HG02642 (cell line): ENCODE results near the gene MED27.
A peak's percentile ranks its signal among the peaks of the same experiment; 100 is the strongest.

Source experiments
- ATAC-seq: cut with Tn5 transposase; IDR thresholded peaks from one replicate; pipeline ENCODE4 v1.9.1; 2021; ENCODE audit warnings: mild to moderate bottlenecking; ENCODE audit not compliant: unreplicated experiment, poor library complexity

The MED27 gene

GRCh38 chr9:132002643-132003318, 76.9 kb downstream of the MED27 start:
- no peak for ATAC-seq

DNA sequence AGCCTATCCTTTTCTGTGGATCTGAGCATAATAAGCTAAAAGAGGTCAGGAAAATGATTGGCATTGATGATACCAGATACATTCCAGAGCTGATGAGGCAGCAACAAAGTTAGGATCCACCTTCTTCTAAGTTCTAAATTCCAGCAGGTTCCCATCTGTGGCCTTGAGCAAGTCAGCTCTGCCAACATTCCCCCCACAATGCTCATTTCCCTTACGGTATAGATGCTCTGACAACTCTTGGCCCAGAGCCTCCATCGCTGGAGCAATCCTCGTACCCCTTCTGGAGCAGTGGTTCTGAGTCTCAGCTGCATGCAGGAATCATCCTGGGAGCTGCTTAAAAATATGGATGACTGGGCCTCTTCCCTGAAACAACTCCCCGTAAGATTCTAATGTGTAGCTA, 78.1 kb downstream of the MED27 start:
- no peak for ATAC-seq

GRCh38 chr9:132000659-132001058, 79.0 kb downstream of the MED27 start:
- no peak for ATAC-seq

- no peak for ATAC-seq
These were observed 79.7 kb downstream of the MED27 start for GRCh38 chr9:131999692-132000551.

GRCh38 chr9:131997779-131998178, 81.9 kb downstream of the MED27 start:
- no peak for ATAC-seq

DNA sequence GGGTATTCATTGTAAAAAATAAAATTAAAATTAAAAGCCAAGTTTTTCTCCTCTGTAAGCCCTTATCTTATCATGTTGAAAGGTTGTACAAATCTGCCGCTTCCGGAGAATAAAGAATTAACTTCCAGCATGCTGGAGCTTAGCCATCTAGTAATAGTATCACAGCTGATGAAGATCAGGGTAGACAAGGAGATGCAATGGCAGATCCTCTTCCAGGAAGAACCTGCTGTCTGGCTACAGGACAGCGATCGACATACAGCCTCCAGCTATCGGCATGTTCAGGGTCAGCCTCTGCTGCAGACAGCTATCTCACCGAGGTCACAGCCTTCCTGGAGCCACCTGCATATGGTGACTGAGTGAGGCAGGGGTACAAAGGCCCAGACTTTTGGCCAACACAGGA, 82.6 kb downstream of the MED27 start:
- no peak for ATAC-seq

DNA sequence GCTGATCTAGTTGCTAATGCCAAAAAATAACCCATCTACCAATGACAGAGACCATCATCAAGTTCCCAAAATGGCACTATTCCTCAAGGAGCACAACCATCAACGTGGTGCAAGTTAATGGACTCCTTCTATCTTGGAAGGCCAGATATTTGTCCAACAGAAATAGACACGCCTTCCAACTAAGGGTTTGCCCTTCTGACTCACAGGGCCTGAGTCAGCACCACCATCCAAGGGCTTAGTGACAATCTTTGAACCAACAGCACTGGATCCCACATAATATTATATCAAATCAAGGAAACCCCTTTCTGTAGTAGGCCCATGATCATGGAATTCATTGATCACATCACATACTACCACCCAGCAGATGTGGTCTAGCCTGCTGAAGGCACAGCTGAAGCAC, 84.3 kb downstream of the MED27 start:
- ATAC-seq: no peak

GRCh38 chr9:131994364-131995125, 85.1 kb downstream of the MED27 start:
- ATAC-seq: no peak

- no peak for ATAC-seq
These were observed 86.6 kb downstream of the MED27 start for GRCh38 chr9:131992906-131993657.

- ATAC-seq: no peak
These were observed 92.4 kb downstream of the MED27 start for GRCh38 chr9:131987232-131987631.

DNA sequence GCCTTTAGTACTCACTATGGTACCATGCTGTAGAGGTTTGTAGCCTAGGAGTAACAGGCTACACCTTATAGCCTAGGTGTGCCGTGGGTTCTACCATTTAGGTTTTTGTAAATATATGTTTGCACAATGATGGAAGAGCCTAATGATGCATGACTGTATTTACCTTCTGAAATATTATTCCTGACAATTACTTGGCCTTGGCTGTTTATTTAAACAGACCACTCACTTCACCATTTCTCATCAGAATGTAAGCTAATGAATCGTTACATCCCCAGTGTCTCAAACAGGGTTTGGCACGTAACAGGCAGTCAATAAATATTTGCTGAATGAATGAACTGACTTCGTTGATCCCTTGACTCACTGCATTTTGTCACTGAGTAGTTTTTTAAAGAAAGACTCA, 93.1 kb downstream of the MED27 start:
- no peak for ATAC-seq

- ATAC-seq: no peak
These were observed 93.6 kb downstream of the MED27 start for GRCh38 chr9:131986089-131986488.

DNA sequence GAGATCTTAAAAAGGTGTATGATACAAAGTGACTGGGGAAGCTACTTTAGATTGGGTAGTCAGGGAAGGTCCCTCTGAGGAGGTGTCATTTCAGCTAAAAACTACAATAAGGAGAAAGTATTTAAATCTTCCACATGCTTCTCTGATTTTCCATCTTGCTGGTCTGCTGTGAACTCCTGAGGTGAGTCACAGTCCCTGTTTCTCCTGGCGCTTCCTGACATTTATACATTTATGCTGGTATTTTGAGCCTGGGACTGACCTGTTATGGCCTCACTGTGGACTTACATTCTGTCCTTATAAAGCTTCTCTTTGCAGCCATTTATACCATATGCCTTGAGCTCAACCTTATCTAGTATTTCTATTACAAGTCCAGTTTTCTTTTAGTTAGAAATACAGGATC, 95.1 kb downstream of the MED27 start:
- ATAC-seq: no peak

GRCh38 chr9:131982671-131983239, 96.9 kb downstream of the MED27 start:
- ATAC-seq: peak; percentile 59

DNA sequence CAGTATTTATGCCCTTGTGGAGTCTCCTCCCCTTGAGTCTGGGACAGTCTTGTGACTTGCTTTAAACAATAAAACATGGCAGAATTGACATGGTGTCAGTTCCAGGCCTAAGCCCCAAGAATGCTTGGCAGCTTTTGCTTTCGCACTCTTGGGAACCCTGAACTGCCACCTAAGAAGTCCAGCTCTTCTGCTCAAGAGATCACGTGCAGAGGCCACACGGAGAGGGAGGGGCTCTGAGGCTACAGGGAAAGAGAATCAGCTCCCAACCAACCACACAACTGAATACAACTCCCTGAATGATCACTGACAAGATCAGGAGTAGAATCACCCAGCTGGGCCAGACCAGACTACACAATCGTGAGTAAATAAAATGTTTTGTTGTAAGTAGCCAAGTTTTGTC, 97.6 kb downstream of the MED27 start:
- ATAC-seq: no peak

GRCh38 chr9:131981116-131981776, 98.4 kb downstream of the MED27 start:
- no peak for ATAC-seq

- ATAC-seq: no peak
These were observed 99.2 kb downstream of the MED27 start for GRCh38 chr9:131980267-131981016.

DNA sequence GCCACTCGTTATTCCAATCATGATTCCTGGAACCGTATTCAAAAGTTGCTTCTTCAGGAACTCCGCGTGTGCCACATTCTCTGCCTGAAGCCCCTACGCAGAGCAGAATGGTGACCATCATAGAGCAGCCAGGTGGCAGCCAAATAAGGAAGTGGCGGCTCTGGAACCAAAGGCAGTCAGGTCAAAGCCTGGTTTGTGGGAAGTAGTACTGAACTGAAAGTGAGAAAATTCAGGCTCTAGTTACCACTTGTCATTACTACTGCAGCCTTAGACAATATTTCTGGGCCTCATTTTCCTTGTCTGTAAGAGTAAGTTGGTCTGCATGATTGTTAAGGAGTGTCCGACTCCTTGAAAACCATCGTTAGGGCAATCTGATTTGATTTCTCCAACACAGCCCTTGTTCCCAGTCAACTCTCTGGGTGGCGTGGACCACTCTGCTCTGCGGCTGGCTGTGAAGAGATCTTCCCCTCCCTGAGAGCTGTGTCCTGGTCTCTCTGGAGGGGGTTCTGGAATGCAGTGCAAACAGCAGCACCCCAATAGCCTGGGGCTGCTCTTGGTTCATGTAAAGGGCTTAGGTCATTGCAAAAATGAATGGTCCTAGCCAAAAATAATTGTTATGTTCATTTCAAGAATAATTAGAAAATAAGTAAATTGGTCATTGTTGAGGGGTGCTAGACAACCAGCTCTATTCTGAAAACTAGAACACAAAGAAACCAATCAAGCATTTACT, 102.4 kb downstream of the MED27 start:
- ATAC-seq: no peak
